GM21390 (cell line): ENCODE results near the gene BCKDHA.
"Not testable (repeated sequence)": the region's sequence is repeated elsewhere in the genome, so short reads cannot be mapped to it uniquely, and the experiment has no call there.

Experiments used
- ATAC-seq: cut with Tn5 transposase; IDR thresholded peaks from one replicate; pipeline ENCODE4 v1.9.1; 2021; ENCODE audit not compliant: unreplicated experiment

Gene BCKDHA

DNA sequence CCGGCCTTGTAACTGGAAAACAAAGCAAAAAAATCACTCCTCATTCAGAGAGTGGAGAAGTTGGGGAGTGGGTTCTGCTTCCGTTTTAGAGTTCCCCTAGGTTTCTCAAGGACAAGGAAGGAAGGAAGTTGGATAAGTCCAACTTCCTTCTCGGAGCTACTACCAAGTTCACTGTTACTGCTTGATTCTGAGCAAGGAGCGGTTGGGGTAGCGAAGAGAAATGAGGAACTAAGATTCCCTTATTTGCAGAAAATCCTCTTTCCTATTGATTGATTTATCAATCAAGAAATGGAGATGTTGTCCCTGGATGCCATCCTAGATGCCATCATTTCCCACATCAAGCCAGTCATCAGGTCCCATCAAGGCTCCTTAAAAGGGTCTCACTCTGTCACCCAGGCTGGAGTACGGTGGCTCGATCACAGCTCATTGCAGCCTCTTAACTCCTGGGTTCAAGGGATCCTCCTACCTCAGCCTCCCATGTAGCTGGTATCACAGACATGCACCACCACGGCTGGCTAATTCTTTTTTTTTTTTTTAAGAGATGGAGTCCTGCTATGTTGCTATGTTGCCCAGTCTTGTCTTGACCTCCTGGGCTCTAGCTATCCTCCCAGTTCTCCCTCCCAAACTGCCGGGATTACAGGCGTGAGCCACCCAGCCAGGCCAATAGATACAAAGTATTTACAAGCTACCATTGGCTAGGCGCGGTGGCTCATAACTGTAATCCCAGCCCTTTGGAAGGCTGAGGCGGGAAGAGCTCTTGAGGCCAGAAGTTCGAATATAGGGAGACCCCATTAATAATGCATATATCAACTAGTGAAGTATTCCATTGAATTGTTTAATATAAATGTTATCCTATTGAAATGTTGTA lies 32.9 kb upstream of the BCKDHA start:
- ATAC-seq, result no peak

DNA sequence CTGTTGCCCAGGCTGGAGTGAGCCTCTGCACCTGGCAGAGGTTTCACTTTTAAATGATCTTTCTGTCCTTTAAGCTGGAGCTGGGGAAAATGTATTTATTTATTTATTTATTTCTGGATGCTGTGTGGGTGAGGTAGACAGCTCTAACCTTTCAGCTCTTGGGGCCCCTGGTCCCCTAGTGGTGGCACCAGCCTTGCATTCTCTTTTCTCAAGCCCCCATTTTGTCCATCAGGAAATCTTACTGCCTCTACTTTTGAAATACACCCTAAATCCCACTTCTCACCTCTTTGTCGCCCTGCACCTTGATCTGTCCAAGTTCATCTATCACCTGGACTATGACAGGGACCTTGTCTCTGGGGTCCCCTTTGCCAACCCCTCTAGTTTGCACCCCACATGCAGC lies 31.5 kb upstream of the BCKDHA start:
- ATAC-seq, result no peak

DNA sequence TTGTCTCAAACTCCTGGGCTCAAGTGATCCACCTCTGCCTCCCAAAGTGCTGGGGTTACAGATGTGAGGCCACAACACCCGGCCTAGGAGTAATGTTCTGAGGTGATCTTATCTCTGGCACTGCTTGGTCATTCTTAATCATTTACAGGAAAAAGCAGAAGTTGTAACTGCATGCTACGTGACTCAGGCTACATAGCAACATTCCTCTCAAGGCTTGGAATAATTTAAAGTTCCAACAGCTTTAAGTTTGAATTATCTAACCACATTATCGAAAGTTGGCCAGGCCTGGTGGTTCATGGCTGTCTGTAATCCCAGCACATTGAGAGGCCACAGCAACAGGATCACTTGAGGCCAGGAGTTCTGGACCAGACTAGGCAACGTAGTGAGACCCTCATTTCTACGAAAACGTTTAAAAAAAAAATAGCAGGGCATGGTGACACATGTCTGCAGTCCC lies 29.7 kb upstream of the BCKDHA start:
- no peak for ATAC-seq

DNA sequence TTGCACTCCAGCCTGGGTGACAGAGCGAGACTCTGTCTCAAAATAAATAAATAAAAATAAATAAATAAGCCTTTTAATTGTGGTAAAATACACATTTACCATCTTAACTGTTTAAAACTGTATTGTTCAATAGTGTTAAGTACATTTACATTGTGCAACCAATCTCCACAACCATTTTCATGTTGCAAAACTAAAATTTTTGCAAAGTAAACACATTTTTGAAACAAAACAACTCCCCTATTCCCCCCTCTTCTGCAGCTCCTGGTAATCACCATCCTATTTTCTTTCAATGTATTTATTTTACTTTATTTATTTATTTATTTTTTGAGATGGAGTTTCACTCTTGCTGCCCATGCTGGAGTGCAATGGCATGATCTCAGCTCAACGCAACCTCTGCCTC lies 27.8 kb upstream of the BCKDHA start:
- ATAC-seq, result no peak

DNA sequence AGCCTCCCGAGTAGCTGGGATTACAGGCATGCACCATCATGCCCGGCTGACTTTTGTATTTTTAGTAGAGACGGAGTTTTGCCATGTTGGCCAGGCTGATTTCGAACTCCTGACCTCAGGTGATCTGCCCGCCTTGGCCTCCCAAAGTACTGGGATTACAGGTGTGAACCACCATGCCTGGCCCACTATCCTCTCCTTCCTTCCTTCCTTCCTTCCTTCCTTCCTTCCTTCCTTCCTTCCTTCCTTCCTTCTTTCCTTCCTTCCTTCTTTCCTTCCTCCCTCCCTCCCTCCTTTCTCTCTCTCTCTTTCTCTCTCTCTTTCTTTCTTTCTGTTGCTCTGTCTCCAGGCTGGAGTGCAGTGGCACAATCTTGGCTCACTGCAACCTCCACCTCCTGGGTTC lies 26.5 kb upstream of the BCKDHA start:
- ATAC-seq, result not testable (repeated sequence)

DNA sequence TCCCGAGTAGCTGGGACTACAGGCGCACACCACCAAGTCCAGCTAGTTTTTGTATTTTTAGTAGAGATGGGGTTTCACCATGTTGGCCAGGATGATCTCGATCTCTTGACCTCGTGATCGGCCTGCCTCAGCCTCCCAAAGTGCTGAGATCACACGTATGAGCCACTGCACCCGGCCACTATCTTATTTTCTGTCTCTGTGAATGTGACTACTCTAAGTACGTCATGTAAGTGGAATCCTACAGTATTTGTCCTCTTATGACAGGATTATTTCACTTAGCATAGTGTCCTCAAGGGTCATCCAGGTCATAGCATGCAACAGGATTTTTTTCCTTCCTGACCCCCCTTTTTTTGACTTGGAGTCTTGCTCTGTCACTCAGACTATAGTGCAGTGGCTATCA lies 26.1 kb upstream of the BCKDHA start:
- ATAC-seq, result no peak

DNA sequence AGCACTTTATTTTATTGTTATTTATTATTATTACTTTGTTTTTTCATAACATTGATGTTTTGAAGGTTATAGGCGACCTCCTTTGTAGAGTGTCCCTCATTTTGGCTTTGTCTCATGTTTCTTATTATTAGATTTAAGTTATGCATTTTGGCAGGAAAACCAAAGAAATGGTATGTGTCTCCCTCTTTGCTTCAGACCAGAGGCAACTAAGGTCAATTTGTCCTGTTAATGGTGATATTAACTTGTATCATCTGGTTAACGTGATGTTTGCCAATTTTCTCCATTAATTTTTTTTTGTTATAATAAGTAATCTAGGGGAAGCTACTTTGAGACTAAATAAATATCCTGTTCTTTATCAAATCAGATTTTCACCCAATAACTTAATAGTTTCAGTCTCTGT lies 25.1 kb upstream of the BCKDHA start:
- ATAC-seq, result no peak

DNA sequence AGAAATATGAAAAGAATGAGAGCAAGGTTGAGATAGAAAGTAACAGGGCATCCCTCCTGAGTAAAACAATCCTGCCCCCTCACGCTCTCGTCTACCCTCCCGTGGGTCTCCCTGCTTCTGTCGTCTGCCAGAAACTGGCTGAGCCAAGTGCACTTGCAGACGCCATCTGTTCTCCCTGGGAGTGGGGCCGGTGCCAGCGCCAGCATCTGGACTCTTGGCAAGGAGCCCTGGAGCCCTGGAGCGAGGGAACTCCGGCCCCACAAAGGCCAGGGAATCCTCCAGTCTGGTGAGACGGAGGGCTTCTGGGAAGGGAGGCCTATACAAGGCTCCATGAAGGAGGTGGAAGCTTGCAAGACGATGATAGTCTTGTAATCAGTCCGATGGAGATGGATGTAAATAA lies 23.6 kb upstream of the BCKDHA start:
- no peak for ATAC-seq

DNA sequence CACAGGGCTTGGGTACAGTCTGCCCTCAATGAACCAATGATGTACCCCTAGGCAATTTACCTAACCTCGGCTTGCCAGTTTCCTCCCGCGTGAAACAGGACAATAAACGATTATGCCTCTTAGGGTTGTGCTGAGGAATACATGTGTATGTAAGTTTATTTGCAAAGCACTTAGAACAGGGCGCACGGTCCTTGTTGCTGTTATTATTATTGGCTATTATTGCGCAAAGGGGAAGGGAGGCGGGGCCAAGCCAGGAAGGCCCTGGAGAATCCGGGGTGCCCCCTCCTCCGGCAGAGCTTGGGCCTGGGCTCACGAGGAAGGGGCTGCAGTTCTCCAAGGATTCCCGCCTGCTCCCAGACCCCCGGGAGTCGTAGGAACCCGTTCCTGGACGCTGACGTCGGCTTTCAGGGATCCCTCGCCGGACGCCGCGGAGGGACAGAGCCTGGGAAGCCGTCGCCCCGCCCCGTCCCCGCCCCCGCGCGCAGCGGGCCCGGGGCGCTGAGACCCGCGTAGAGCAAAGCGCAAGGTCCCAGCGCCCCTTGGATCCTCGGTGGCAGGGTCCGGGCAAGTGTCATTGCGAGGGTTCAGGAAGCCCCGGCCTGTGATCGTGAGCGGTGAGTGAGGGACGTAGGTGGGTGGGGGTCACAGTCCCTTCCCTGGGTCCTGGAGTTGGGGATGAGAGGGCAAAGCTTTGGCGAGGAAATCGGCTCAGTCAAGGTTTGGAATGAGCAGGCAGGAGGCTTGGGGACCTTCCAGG lies 21.2 kb upstream of the BCKDHA start, which contains the start of gene TMEM91:
Gene TMEM91, plus strand, starts transcription at position 293 of the 757 bp plus-strand sequence. CDS start 1,777 bp downstream, outside the sequence.
- ATAC-seq, result no peak

DNA sequence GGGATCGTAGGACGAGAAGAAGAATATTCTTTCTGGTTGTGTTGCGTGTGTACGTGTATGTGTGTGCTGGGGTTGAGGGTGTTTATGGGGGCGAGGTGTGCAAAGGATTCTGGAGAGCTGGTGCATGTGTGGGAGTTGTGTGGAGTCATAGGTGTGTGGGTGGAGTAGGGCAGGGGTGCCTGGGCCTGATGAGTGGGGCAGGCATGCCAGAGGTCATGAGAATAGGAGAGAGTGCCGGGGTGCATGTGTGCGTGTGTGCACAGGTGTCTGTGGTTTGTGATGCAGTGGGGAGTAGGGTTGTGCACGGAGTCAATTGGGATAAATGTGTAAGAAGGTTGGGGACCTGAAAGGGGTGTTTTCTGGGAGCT lies 20.6 kb upstream of the BCKDHA start:
- ATAC-seq, result no peak

DNA sequence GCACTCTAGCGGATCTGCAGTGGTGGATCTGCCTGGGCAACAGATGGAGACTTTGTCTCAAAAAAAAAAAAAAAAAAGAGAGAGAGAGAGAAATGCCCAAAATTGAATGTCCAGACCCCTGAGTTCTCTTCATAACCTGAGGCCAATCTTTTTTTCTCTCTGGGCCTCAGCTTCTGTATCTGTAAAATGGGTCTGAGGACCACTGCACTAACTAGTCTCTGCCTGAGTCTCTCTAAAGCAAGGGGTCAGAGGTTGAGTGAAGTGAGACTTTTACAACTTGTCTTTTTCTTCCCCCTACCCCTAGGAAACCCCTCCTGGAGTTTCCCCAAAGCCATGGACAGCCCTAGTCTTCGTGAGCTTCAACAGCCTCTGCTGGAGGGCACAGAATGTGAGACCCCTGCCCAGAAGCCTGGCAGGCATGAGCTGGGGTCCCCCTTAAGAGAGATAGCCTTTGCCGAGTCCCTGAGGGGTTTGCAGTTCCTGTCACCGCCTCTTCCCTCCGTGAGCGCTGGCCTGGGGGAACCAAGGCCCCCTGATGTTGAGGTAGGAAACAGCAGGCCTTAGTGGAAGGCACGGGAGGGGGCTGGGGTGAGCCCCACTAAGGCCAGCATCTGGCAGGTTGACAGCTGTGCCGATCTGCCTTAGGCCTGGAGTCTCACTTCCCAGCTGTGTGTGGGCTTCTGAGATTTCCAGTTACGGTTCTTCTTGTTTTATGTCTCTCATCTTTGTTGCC lies 19.5 kb upstream of the BCKDHA start:
- ATAC-seq, result no peak

DNA sequence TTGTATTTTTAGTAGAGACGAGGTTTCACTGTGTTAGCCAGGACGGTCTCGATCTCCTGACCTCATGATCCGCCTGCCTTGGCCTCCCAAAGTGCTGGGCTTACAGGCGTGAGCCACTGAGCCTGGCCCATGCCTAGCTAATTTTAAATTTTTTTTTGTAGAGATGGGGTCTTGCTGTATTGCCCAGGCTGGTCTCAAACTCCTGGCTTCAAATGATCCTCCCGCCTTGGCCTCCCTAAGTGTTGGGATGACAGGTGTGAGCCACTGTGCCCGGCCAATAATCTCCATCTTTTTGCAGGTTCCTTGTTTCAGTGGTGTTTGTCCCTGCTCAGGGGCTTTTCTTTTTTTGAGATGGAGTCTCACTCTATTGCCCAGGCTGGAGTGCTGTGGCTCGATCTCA lies 16.1 kb upstream of the BCKDHA start:
- not testable (repeated sequence) for ATAC-seq

DNA sequence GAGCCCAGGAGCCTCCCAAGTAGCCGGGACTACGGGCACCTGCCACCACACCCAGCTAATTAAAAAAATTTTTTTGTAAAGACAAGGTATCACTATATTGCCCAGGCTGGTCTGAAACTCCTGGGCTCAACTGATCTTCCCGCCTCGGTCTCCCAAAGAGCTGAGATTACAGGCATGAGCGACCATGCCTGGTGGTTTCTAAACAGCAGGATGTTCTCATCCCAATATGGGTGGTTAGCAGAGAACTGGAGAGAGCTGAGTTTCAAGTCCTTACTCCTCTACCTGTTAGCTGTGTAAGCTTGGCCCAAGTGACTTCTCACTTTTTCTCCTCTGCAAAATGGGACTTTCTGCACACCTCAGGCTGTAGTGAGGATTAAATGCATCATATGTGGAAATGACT lies 13.3 kb upstream of the BCKDHA start:
- ATAC-seq, result no peak

DNA sequence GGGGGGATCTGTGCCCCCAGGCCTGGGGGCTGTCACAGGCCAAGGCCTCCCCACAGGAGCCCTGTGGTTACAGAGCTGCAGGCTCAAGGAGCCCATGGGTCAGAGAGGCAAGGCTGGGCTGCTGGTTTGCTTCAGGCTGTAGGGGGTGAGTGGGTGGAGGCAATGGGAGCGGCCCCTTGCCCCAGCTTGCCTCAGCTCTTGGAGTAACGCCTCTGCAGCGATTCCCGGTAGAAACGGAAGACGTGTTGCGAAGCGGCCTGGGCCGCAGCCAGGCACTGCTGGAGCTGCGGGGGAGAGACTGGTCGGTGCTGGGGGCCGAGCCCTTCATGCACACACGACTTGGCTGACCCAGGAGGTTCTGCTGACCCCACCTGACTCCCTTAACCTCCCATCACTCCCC lies 11.2 kb upstream of the BCKDHA start:
- ATAC-seq, result no peak

DNA sequence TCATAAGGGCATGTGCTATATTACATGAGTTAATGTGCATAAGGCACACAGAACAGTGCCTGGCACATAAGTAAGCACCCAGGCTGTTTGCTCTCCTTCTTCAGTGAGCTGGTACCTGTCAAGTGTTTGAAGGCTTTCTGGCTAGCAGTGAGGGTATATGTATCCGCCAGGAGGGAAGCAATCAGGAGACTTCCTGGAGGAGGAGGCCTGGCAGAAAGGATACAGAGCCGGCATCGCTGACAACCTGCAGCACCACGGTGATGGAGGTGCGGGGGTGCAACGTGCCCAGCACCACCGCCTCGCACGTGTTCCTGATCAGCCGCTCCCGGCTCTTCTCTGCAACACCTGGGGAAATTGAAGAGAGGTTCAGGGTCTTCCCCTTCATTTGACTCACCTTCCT lies 6.0 kb upstream of the BCKDHA start:
- ATAC-seq, result no peak

DNA sequence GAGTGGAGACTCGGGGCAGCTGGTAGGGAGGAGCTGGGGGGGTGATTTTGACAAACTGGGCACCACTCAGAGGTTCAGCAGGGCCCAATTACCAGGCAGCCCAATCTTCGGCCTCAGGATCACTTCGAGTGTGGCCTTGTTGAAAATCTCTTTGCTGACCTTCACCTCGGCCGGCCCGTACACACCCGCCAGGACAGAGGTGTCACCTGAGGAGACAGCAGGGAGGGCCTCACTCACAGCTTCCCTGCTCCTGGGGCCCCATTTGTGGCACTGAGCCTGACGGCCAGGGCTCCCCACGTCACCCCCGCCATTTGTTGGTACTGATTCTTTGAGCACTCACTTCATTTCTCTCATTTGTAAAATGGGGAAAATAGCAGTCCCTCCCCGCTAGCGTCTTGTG lies 4.8 kb upstream of the BCKDHA start:
- ATAC-seq, result no peak

DNA sequence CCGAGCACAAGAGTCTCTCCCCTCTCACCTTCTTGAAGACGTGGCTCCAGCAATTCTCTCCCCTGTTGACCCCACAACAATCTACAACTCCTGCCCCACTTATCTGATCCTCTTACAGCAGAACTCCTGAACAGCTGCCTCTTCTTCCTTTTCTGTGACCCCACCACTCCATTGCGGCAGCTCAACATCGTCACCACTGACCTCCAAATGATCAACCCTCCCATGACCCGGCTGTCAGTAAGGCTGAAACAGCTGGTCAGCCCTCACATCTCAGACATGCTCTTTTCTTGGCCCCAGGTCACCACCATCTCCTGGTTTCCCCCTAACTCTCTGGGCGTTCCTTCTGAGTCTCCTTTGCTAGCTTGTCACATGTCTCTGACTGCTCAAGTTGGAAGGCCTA lies 2.3 kb upstream of the BCKDHA start:
- ATAC-seq, result no peak

DNA sequence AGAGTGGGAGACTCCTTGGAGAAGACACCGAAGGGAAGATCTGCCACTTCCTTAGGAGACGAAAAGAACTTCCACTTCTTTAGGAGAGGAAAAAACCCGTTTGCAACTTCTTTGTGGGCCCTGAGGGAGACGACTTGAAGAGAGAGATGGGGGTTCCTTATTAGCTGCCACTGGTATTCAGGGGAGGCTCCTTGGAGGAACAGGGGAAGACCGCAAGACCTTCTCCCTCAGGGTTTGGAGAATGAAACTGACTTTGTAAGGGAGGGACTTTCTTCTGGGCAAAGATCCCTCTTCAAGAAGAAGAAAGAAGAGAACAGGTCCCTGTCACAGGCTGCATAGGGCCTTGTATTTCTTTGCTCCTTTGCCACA lies 416 bp downstream of the BCKDHA start:
- no peak for ATAC-seq

DNA sequence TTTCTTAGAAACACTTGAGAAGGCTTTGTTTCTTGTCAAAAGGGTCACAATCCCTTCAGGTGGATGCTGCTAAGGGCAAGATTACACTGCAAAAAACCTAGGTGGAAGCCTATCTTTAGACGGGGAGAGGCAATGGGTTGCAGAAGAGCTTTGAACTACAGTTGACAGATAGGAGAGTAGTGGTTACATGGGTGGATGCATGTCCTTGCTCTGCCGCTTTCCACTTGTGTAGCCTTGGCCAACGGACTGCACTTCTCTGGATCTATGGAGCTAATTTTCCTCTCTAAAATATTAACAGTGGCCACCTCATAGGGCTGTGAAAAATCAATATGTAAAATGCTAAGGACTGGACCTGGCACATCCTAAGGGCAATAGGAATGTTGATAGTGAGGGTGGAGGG lies 980 bp downstream of the BCKDHA start:
- ATAC-seq, result no peak

DNA sequence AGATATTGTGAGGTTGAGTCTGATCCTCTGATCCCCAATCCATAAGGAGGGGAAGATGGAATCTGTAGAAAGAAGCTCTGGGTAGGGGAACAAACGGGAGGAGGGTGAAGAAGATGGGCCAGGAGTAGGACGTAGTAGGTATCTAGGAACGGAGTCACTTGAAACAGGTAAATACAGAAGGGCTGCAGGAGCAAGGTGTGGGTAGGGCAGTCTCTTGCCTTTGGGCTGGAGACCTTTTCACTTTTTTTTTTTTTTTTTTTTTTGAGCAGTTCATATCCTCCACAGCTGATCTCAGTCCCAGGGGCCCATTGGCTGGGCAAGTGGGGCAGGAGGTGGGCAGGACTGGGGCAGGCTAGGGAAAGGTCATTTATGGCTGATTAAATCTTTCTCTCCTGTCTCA lies 1.5 kb downstream of the BCKDHA start:
- ATAC-seq, result no peak

DNA sequence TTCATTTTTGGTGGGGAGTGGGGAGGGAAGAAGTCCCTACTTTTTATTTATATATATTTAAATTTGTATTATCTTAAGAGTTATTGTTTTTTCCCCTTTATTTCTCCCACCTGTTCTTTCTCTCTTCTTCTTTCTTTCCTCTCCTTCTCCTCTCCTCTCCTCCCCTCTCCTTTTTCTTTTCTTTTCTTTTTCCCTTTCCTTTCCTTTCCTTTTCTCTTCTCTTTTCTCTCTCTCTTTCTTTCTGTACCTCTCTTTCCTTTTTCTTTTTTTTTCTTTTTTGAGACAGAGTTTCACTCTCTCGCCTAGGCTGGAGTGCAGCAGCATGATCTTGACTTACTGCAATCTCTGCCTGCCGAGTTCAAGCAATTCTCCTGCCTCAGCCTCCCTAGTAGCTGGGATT lies 1.9 kb downstream of the BCKDHA start:
- no peak for ATAC-seq

DNA sequence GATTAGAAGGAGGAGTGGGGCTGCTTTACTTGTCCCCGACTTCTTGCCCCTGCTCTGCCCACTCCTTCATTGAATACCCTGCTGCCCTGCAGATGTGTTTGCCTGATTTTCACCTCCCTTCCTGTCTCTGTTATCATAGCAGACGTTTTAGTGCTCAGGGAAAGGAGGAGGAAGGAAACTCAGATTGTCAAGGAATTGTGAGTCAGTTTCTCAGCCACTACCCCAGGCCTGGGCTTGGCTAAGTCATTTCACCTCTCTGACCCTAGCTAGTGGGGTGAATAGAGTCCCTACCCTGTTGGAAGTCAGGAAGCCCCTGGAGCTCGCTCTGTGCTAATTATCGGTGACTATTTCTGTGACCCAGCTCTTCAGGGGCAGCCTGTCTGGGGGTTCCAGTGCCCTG lies 3.9 kb downstream of the BCKDHA start:
- no peak for ATAC-seq
